ENCODE data around the gene SP110.
"Not testable (repeated sequence)": the region's sequence is repeated elsewhere in the genome, so short reads cannot be mapped to it uniquely, and the experiment has no call there.

SP110 gene

DNA sequence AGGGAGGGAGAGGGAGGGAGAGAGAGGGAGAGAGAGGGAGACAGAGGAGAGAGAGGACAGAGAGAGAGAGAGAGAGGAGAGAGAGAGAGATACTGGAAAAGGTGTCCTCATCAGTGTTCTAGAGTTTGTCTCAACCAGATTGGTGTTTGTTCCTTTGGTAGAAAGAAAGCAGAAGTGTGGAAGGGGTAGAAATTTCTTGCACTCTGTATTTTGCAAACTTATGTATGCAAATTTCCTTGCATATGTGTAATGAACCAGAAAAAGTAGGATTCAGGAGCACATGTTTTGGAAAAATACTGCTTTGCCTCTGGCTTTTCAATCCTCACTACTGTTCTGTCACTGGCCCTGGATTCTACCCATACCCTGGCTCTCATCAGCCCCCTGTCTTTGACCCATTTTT, 4.7 kb upstream of the SP110 start:
- no peak for DNase-seq (ENCODE audit: low spot score)

DNA sequence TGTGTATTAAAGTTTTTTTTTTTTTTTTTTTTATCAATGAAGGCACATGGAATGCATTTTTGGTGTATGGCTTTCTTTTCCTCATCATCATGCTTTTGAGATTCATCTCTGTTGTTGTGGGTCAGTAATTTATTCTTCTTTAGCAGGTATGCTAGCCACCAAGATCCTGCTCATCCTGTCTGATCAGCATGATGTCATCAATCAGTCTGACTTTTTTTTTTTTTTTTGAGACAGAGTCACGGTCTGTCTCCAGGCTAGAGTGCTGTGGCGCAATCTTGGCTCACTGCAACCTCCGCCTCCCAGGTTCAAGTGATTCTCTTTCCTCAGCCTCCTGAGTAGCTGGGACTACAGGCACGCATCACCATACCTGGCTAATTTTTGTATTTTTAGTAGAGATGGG, 3.0 kb upstream of the SP110 start:
- DNase-seq (ENCODE audit: low spot score): not testable (repeated sequence)

DNA sequence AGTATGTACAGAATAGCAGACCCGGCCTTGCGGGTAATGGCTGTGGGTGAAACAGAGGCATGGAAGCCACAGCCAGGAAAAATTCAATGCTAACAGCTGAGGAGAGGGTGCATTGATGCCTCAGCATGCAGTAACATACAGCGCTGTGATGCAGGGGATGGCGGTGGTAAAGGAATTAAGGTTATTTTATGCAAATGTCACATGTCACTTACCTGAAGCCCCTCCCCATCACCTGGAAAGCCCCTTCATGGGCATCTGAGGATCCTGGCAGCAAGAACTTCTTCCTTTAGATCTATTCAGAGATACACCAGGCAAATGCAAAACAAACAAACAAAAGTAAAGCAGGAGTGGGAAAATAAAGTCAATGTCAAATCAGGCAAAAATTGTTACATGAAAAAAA, 1.7 kb upstream of the SP110 start:
- no peak for DNase-seq (ENCODE audit: low spot score)

DNA sequence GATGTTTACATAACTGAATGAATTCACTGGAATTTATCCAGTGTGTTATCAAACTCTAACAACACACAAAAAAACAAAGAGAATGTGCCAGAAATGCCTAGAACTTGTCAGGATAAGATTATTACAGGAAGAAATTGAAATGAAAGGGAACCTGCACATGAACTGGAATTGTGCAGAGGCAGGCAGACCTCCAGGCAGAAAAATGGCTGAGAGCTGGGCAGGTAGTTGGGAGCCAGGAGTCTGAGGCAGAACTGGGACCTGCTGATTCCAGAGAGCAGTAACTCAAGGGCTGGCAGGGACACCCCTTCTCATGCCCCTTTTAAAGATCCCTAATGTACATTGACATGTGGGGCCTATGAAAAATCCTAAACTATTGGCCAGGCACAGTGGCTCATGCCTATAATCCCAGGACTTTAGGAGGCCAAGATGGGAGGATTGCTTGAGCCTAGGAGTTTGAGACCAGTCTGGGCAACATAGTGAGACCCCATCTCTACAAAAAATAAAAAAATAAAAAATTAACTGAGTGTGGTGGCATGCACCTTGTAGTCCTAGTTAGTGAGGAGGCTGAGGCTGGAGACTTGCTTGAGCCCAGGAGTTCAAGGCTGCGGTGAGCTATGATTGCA, 674 bp upstream of the SP110 start:
- DNase-seq (ENCODE audit: low spot score): no peak

DNA sequence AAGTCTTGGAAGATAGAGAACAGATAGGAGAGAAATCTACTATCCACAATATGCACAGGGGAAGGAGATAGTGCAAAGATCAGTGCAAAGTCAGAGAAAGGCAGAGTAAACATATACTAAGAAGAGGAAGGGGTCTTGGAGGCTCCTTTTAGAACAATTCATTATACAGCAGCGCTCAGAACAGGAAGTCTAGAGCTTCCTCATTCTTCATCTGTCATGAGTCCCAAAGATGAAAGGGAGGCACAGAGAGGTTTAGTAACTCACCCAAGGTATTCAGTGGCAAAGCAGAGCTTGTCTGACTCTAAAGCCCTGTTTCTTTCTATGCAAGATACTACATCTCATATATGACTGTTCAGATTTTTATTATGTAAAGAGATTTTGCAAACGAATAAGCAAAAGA, 1.4 kb downstream of the SP110 start:
- DNase-seq (ENCODE audit: low spot score): peak; percentile 41

DNA sequence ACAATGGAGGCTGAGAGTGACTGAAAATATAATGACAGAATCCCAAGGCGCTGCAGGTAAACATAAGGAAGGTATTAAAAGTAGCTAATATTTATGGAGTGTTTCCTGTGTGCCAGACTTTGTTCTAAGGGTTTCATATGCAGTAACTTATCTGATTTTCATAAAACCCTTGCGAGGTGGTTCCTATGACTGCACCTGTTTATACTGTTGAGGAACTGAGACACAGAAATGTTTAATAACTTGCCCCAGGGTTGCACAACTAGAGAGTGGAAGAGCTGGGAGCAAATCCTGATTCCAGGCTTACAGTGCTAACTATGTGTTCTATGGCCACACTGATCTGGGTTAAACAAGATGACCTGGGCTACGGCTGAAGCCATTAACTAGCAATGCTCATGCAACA, 2.4 kb downstream of the SP110 start:
- DNase-seq (ENCODE audit: low spot score): no peak

DNA sequence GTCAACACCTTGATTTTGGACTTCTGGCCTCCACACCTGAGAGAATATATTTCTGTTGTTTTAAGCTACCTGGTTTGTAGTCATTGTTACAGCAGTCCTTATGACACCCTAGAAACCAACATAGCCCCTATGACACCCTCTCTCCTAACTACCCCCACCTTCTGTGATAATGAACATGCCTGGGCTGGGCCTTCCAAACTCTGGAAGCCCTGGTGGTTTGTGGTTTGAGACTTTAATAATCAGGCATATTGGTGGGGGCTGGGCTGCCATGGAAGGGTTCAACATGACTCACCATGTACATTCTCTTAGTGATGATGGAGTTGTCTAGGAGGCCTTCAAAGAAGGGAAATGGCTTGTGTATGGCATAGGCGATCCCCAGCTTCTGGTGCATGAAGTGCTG, 3.3 kb downstream of the SP110 start:
- peak; percentile 12 for DNase-seq (ENCODE audit: low spot score)

DNA sequence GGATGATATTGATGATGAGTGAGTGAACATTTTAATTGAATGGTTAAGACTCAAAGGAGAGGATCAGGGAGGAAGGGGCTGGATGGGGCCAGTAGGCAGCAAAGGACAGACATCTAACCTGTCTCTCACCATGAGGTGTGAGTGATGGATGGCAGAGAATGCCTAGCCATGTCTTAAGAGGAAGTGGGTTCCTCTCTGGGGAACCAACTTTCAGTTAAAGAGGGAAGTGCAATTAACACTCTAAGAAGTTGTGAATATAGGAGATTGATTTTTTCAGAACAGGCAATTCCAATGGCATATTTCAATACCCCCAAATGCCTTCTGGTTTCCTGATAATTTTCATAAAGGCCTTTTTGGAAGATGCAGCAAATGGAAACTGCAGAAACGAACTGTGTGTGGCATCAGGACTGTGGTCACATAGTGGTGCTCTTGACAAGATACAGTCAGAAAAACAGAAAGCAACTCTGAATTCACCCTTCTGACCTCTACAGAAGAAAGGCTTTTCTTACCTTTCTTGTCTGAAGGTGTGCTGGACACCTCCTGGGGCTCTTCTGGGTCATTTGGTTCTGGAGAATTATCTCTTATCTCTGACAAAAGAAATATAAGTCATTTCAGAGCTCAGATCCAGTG, 10.2 kb downstream of the SP110 start:
- no peak for DNase-seq (ENCODE audit: low spot score)

DNA sequence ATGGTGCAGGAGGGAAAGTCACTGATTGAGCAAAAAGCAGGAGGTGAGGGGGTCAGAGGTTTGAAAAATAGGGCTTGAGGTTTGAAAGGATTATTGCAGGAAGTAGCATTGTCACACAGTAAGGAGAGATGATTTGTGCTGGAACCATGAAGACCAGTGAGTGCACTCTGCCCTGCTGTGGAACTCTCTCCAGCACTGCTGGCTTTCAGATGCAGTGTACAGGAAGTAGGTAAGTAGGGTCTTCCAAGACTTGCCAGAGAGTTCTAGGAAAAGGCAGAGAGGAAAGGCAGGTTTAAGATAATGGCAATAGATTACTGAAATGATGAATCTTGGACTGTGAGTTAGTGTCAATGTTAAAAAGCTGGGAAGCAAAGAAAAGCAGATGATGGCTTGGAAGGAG, 11.2 kb downstream of the SP110 start:
- DNase-seq (ENCODE audit: low spot score): no peak

DNA sequence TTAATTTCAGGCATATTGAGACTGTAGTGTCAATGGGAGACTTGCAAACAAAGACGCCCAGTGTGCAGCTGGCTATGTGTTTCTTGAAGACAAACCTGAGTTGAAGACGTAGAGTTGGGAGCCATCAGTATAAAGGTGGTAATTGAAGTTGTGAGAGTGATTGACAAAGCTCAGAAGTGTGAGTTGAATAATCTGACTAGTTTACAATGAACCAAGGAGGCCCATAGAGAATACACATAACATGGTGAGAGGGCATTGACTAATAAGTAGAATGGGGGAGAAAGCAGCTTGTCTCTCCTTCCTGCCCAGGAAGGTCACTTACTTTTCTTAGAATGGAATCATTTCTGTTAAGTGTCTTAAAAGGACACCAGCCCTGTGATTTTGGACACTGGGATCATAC, 14.1 kb downstream of the SP110 start:
- no peak for DNase-seq (ENCODE audit: low spot score)

DNA sequence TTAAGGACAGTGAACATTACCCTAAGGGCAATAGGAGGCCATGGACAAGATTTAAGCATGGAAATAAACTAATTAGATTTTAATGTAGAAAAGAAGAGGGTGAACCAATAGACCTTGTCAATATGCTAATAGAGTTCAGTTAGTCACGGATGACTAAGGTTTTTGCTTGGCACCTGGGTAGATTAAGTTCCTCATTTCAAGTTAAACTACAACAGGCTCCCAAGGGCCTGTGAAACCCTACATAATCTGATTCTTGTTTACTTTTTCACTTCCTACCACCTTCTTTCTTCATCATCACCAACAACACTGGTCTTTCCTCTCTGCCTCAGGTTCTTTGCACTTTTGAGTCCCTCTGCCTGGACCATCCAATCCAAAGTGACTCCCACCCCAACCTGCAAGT, 14.8 kb downstream of the SP110 start:
- DNase-seq (ENCODE audit: low spot score): no peak

DNA sequence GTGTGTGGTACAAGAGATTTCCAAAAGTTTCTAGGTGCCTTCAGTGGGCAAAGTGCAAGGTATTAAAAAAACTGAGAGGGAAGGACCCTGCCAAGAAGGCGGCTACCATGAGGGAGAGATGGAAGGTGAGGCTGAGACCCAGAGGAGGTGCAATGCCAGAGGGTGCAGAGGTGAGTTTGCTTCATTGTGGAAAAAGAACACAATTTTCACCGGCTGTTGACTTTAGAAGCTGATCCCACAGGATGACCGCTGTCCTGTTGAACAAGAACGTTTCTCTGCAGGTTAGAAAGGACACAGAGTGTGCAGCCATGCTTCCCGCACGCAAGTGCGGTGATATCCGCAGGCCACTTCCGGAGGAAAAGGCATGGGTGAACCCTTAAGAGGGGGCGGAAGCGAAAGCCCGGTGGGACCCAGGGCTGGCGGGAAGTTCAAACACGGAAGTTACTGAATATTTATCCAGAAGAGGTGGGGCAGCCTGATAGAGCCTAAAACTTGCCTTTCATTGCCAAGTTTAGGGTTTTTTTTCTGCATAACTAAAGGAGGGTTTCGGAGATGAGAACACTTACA, 16.6 kb downstream of the SP110 start:
- peak; percentile 5 for DNase-seq (ENCODE audit: low spot score)

DNA sequence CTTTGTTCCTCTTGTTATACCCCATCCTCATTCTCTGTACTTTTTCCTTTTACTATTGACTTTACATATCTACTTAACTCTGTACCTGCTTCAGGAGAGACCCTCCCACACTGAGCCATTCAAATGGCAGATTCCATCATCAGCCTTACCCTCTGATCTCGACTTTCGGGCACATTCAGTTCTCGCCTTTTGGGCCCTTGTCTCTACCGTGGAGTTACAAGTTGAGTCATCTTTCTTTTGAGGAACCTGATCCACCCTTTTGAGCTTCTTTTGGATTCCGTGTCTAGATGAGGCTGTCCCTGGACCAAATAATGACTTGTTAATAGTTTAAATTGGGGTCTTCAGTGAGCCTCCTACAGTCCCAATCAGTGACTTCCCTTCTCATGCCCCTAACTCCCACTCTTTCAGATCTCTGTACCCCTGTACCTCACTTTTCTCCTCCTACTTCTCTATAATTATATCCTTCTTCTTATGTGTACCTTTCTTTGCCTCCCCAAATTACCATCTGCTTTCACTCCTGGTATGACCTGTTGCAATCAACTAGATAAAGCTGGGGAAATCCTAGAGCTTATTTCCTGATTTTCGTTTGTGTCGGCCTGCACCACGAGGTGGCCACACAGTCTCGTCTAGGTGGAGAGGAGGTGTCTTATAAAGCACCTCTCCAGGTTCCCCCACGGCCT, 17.2 kb downstream of the SP110 start:
- peak; percentile 11 for DNase-seq (ENCODE audit: low spot score)

DNA sequence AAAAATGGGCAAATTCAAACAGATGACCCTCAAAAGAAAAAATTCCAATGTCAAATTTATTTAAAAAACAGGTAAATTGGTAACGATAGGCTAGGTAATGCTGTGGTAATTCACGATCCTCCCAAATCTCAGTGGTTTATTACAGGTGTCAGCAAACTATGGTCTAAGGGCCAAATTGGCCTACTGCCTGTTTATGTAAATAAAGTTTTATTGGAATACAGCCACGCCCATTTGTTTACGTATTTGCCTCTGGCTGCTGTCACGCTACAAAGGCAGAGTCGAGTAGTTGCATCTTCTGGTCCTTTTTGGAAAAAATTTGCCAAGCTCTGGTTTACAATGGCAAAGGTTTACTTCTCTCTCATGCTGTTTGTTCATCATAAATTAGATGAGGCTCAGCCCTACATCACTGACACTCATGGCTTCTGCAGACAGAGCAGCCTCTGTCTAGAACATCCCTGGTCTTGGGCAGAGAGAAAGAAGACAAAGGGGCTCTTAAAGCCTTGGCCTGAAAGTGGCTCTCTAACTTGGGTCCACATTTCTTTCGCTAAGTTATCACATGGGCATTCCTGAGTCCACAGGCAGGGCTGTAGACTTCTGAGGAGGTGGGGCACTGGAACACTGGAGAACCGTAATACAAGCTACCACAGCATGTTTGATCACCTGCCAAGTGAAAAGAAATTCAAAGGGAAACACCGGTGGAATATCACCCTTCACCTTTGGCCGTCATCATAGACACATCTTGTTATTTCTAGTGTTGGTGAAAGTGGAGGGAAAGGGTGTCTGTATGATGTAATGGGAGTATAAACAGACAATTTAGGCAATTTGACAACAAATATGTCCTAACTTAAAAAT, 34.8 kb downstream of the SP110 start:
- no peak for DNase-seq (ENCODE audit: low spot score)

DNA sequence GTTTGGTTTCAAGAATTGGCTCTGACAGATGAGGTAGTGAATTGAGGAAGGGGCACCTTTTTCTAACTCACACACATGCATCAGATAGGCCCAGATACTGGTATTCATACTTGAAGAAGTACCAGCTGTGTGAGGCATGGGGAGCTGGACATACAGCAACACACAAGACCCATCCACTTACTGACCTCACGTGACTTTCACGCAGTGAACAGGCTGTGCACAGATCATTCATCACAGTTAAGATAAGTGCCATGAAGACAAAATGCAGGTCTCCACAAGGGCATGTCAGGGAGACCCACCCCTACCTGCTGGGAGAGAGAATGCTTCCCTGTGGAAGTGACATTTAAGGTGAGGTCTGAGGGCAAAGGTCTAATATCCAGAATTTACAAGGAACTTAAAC, 38.6 kb downstream of the SP110 start:
- no peak for DNase-seq (ENCODE audit: low spot score)

DNA sequence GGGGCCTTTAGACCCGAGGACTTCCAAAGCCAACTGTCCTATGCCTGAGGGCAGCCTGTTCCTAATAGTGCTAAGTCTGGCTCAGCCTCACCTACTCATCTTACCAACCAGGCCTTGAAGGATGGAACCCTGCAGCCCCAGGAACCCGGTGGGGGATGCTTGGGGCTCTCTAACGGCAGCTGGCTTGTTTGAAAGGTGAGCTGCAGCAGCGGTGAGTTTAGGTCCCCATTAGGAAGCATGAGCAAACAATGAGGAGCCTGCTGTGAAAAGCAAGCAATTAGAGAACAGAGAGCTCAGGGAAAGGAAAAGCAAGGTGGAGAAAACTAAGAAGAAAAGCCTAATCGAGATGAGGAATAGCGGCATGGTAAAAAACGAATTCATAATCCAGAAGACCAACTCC, 39.9 kb downstream of the SP110 start:
- no peak for DNase-seq (ENCODE audit: low spot score)

DNA sequence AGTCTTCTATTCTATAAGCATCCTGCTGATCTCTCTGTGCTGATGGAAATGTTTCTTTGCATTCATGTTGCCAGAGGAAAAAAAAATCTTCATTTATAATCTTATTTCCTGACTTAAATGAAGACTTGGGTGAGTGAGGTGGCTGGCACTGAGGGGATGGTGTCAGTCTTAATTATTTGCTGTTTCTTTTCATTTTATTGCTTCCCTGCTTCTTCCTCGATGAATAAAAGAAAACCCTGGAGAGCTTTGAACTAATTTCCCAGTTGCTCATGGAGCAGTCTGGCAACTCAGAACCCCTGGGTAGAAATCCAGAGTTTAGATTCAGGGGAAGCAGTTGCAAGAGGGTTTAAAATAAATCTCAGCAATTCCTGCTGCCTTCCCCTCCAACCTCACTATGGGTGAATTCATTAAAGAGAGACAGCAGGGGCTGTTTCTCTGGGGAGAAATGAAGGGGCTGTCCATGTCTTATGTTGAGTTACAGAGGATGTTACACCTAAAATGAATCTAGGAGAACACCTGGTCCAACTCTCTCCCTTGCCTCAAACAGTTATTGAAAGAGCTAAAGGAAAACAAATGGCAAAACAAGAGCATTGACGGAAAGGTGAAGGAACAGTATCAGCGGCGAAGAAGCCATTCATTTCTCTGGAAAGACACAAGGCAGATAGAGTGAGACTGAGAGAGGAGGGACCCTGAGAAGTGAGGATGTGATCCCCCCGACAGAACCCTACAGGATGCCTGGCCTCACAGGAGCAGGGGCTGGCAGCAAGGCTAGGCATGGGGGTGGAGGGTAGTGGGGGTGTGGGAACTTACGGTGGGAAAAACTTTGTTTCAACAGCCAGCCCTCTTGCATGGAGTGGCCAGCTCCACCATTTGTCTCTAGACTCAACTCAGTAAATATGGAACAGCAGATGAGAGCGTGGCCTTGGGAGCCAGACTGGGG, 41.0 kb downstream of the SP110 start:
- DNase-seq (ENCODE audit: low spot score): no peak

DNA sequence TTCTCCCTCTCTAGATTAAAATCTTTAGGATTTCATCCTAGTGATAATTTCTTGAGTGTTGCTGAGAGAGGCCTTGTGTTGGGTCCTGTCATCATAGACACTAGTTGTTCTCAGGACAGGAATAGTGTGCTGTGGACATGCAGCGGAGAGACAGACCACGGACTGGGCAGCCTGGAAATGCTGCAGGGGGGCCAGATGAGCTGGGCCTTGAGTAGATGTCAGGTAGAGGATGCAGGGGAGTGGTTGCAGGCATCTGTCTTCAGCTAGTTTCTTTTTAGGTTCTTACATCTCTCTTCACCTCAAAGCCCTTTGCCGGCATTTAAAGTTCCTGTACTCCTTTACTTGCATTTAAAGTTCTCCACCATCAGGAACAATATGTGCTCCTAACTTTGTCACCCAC, 42.8 kb downstream of the SP110 start:
- DNase-seq (ENCODE audit: low spot score): no peak

DNA sequence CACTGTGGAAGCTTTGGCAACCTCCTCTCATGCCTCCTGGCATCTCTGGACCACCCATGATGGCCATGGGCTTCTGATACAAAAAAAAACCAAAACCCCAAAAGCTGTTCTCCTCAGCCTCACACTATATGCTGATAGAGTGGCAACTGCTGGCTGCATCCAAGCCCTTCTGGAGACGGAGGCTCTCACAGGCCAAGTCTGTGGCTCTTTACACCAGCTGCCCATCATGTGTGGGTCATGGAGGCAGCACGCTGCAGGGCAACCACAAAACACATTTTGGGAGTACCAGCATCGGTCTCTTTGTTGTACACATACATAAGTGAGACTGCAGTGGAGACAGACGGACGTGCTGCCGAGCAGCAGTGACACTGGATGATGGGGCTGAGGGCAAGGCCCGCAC, 45.3 kb downstream of the SP110 start:
- no peak for DNase-seq (ENCODE audit: low spot score)

DNA sequence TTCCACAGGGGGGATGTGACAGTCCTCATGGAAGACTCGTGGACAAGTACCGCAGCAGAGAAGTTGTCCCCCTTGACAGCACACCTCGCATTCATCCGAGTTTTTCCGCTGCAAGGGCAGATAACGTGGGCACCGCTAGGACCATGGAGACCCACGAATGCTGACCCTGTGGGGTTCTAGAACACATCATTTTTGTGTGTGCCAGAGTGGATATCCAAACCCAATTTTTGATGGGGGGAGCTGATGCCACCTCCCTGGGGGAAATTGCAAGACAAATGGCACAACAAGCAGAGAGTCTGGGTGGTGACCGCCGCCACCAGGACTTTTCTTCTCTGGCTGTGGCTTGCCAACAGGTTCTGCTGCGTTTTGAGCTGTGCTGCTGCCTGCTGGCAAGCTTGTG, 46.9 kb downstream of the SP110 start:
- DNase-seq (ENCODE audit: low spot score): no peak

DNA sequence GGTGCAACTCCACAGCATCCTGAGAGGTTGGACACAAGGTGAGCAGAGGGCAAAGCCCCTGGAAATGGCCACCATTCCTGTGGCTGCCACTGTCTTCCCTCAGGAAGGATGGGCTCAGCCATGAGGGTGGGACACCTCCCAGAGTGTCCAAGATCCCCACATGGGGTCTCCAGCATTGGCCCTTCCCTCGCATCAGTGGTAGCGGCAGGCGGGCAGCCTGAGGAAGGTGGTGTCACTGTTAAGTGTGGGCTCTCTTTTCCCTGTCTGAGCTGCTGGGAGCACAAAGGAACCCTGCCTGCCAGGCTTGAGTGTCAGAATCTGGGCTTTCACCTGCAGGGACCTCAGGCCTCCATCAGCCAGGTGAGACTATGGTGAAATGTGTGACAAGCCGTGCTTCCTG, 47.6 kb downstream of the SP110 start:
- DNase-seq (ENCODE audit: low spot score): no peak

Measured in CD4-positive, alpha-beta T cell treated with Interleukin-6 at 100 ng/mL for 8 hours (primary cell).